Right renal pelvis (tissue), 4 donors: Measurements from ENCODE around the gene RFPL2. TPM values are rescaled to one million over a fixed set of nuclear protein-coding genes. Genes with fewer than 3 reads are reported as not detected.

Experiments
- DNase-seq, 4 donors: peaks; one replicate each; pipeline ENCODE4 v3.0.0-alpha.2; 2013; ENCODE audit warnings: low read depth in 4 of 4, low spot score in 3 of 4, missing footprints in 1 of 4
- polyA plus RNA-seq, 4 donors: library from polyadenylated mRNA; unstranded; fragments of 120-200 nt; gene quantifications; one replicate each; pipeline ENCODE4 v1.2.1, GENCODE V29; 2013; ENCODE audit not compliant: insufficient read length in 4 of 4

RFPL2 gene
- under 1 TPM; 0.17 to 0.60 (median 0.37) TPM for polyA plus RNA-seq

GRCh38 chr22:32204856-32205722 lies at the start of gene RFPL2:
Gene RFPL2 (minus strand): TSS chr22:32205073. CDS start chr22:32202451, 2,622 bp downstream.
- DNase-seq, result no peak

- no peak for DNase-seq
Observed at GRCh38 chr22:32249231-32249630, 44.4 kb upstream of the RFPL2 start.

GRCh38 chr22:32248276-32248675 lies 43.4 kb upstream of the RFPL2 start:
- DNase-seq, result no peak

GRCh38 chr22:32246166-32246565 lies 41.3 kb upstream of the RFPL2 start:
- no peak for DNase-seq

- DNase-seq, result no peak
Observed at GRCh38 chr22:32245042-32245441, 40.2 kb upstream of the RFPL2 start.

GRCh38 chr22:32244547-32244946 lies 39.7 kb upstream of the RFPL2 start:
- DNase-seq, result no peak

- no peak for DNase-seq
Observed at GRCh38 chr22:32240461-32240860, 35.6 kb upstream of the RFPL2 start.

GRCh38 chr22:32237906-32238305 lies 33.0 kb upstream of the RFPL2 start:
- no peak for DNase-seq

GRCh38 chr22:32236970-32237369 lies 32.1 kb upstream of the RFPL2 start:
- DNase-seq, result no peak

GRCh38 chr22:32233091-32233490 lies 28.2 kb upstream of the RFPL2 start:
- DNase-seq, result no peak

- DNase-seq, result no peak
Observed at GRCh38 chr22:32232191-32232830, 27.4 kb upstream of the RFPL2 start.

GRCh38 chr22:32226326-32227104 lies 21.6 kb upstream of the RFPL2 start:
- no peak for DNase-seq

- DNase-seq, result no peak
Observed at GRCh38 chr22:32222991-32223390, 18.1 kb upstream of the RFPL2 start.

GRCh38 chr22:32219026-32219425 lies 14.2 kb upstream of the RFPL2 start:
- no peak for DNase-seq

- no peak for DNase-seq
Observed at GRCh38 chr22:32218470-32218869, 13.6 kb upstream of the RFPL2 start.

- DNase-seq, result no peak
Observed at GRCh38 chr22:32217465-32217864, 12.6 kb upstream of the RFPL2 start.

GRCh38 chr22:32216911-32217310 lies 12.0 kb upstream of the RFPL2 start:
- no peak for DNase-seq

GRCh38 chr22:32211011-32211410 lies 6.1 kb upstream of the RFPL2 start:
- DNase-seq, result no peak

GRCh38 chr22:32208681-32209080 lies 3.8 kb upstream of the RFPL2 start:
- no peak for DNase-seq

- no peak for DNase-seq
Observed at GRCh38 chr22:32207971-32208480, 3.2 kb upstream of the RFPL2 start.
